ENCODE results near the gene SHMT2.
A peak's percentile ranks its signal among the peaks of the same experiment; 100 is the strongest.

The SHMT2 gene

DNA sequence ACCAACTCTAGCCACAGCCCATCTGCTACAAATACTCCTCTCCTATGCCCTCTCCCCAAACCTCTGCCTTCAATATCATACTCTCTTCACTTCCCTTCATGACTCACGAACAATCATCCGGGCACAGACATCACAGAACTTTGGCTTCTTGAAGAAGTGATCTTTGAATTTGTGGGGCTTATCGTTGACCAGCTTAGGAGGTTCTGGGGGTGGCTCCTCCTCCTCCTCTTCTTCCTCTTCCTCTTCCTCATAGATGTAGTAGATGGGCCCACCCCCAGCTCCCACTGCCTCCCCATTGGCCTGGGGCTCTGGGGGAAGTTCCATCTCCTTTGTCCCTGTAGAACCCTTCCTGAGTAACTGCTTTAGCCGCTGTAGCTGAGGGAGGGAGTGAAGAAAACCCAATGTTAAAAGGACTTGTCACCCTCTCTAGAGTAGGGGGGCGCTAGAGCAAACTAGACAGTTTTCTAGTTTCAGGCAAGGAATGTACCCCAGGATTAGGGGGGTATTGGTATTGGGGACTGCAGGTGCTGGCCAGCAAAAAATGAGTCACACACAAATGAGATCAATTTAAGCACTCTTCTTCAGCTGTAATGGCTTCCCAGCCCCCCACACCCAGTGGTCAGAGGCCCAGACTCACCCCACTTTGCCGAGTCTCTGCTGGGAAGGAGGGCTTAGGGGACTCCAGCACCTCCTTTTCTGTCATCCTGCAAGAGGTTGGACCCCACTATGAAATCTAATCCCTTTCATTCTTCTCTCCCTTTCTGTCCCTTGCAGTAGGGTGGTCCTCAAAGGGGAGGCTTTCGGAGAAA is 19.6 kb downstream of the SHMT2 start:
- H3K9me3 ChIP-seq (ENCODE audit: control insufficient read depth, low read length): no peaks in the 10 kb centered on the region
- H3K4me1 ChIP-seq (ENCODE audit: control insufficient read depth, insufficient read depth, low read length): no peaks in the 10 kb centered on the region
- H3K4me3 ChIP-seq (ENCODE audit: insufficient read depth, low read depth, low read length): no peak overlapping the region
- H3K27me3 ChIP-seq (ENCODE audit: control insufficient read depth, insufficient read depth, low read length, poor library complexity, severe bottlenecking): peaks cover 6% of the 10 kb centered on the region
- no peaks in the 10 kb centered on the region for H3K36me3 ChIP-seq (ENCODE audit: control insufficient read depth, insufficient read depth, low read length)
- H3K27ac ChIP-seq (ENCODE audit: insufficient read depth, low read depth, low read length, poor library complexity, severe bottlenecking): no peak overlapping the region
- 89 to 93% methylated on average over 7 of the region's 7 CpGs for WGBS, 2 experiments

DNA sequence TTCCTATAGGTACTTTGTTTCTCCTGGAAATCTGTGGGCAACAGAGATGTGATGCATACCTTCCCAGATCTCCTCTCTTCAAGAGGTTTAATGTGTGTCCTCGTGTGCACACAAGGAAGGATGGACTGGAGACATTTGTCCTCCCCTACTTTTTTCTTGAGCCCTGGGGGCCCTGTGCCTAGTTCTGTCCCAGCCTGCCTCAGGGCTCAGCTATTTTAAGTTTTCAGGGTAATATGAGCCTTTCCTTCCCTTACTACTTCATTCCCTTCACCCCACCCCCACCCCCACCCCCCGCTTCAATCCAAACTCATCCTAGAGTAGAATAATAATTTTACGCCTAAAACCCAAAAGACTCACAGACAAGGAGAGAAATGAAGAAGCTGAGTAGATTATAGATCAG is 21.0 kb downstream of the SHMT2 start:
- WGBS, 2 experiments: 93 to 95% methylated on average over 1 to 2 of the region's 3 CpGs
- Histone ChIP-seq H3K9me3 (ENCODE audit: control insufficient read depth, low read length) (no peaks in the 10 kb centered on the region), H3K27me3 (ENCODE audit: control insufficient read depth, insufficient read depth, low read length, poor library complexity, severe bottlenecking) (no peaks in the 10 kb centered on the region), H3K4me1 (ENCODE audit: control insufficient read depth, insufficient read depth, low read length) (no peaks in the 10 kb centered on the region), H3K36me3 (ENCODE audit: control insufficient read depth, insufficient read depth, low read length) (no peaks in the 10 kb centered on the region), H3K27ac (ENCODE audit: insufficient read depth, low read depth, low read length, poor library complexity, severe bottlenecking) (no peak overlapping the region), H3K4me3 (ENCODE audit: insufficient read depth, low read depth, low read length) (no peak overlapping the region)

DNA sequence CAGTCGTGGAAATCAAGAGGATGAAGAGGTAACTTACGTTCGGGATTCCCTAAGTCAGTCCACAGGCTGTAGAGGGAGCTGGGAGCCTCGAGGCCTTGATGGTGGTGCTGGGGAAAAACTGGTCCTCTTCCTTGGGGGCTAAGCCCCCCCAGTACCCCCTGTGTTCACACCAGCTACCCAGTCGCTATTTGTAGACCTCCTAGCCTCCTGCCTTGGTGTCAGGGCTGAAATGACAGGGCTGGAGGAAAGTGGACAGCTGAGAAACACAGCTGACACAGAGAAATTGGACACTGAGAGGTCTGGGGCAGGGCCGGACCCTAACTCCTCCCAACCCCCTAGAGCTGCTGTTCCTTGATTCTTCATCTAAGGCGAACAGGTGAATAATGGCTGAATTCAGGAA is 21.4 kb downstream of the SHMT2 start, which contains the start of gene STAC3:
STAC3 (minus strand) TSS at position 232 of the 400 bp plus-strand sequence. CDS start 1,551 bp downstream, outside the sequence.
- H3K27ac ChIP-seq (ENCODE audit: insufficient read depth, low read depth, low read length, poor library complexity, severe bottlenecking): no peak within 1 kb of the TSS

DNA sequence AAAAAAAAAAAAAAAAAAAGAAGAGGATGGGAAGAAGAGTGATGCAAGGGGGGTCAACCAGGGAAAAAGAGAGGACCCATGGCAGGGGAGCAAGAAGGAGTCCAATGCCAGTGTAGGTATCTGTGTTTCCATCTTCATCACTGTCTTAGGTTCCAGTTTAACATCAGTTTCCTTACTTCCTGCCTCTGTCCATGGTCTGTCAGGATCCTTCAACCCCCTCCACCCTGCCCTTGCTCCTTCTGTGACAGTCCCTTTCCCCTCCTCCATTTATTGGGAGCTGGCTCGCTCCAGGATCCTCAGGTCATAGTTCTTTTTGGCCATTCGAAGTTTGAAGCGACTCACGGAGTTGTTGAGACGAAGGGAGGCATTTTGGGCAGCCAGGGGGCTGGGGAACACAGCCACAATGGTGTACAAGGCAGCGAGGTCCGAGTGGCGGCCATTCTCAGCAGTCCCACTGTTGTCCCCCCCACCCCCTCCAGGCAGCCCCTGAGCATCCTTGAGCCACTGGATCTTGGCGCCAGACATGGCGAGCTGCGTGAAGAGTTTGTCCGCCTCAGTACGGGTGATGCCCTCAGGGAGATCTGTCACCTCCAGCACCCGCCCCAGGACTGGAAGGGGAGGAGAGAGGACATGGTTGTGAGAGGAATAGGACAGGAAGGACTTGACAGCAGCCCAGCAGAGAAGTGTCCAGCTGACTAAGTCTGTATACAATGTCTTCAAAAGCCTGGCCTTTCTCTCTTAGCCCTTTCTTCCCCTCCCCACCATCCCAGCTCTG is 25.2 kb downstream of the SHMT2 start:
- H3K4me1 ChIP-seq (ENCODE audit: control insufficient read depth, insufficient read depth, low read length): no peaks in the 10 kb centered on the region
- H3K27me3 ChIP-seq (ENCODE audit: control insufficient read depth, insufficient read depth, low read length, poor library complexity, severe bottlenecking): no peaks in the 10 kb centered on the region
- no peak overlapping the region for H3K27ac ChIP-seq (ENCODE audit: insufficient read depth, low read depth, low read length, poor library complexity, severe bottlenecking)
- H3K4me3 ChIP-seq (ENCODE audit: insufficient read depth, low read depth, low read length): no peak overlapping the region
- H3K36me3 ChIP-seq (ENCODE audit: control insufficient read depth, insufficient read depth, low read length): peaks cover 27% of the 10 kb centered on the region
- H3K9me3 ChIP-seq (ENCODE audit: control insufficient read depth, low read length): no peaks in the 10 kb centered on the region
- 96 to 97% methylated on average over 14 of the region's 14 CpGs for WGBS, 2 experiments

More for the DNA sequence above, 21.4 kb downstream of the SHMT2 start, which contains the start of gene STAC3:
- Histone ChIP-seq H3K4me3 (ENCODE audit: insufficient read depth, low read depth, low read length) (no peak within 1 kb of the TSS), H3K4me1 (ENCODE audit: control insufficient read depth, insufficient read depth, low read length) (no peaks in the 10 kb centered on the region), H3K36me3 (ENCODE audit: control insufficient read depth, insufficient read depth, low read length) (peaks cover 4% of the 10 kb centered on the region), H3K9me3 (ENCODE audit: control insufficient read depth, low read length) (no peaks in the 10 kb centered on the region), H3K27me3 (ENCODE audit: control insufficient read depth, insufficient read depth, low read length, poor library complexity, severe bottlenecking) (no peaks in the 10 kb centered on the region)
- 61 to 65% methylated on average over 7 of the region's 7 CpGs for WGBS, 2 experiments

DNA sequence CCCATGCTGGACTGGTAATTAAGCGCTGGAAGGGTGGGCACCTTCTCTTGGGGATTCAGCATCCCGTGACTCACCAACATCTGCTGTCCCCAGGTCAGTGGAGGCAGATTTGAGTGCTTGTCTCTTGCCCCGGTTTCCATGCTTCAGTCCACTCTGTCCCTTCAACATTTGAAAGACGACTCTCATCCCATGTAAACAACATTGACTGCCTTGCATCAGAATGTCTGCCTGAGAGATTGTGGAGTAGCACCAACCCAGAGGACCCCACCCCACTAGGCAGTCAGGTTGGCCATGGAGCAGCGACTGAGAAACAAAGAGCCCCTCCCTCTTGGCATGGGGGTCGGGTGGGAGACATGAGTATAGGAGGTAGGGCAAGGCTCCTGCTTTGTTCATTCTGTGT is 26.4 kb downstream of the SHMT2 start:
- Histone ChIP-seq H3K27ac (ENCODE audit: insufficient read depth, low read depth, low read length, poor library complexity, severe bottlenecking) (no peak overlapping the region), H3K4me3 (ENCODE audit: insufficient read depth, low read depth, low read length) (no peak overlapping the region)
- 95 to 97% methylated on average over 6 of the region's 6 CpGs for WGBS, 2 experiments

DNA sequence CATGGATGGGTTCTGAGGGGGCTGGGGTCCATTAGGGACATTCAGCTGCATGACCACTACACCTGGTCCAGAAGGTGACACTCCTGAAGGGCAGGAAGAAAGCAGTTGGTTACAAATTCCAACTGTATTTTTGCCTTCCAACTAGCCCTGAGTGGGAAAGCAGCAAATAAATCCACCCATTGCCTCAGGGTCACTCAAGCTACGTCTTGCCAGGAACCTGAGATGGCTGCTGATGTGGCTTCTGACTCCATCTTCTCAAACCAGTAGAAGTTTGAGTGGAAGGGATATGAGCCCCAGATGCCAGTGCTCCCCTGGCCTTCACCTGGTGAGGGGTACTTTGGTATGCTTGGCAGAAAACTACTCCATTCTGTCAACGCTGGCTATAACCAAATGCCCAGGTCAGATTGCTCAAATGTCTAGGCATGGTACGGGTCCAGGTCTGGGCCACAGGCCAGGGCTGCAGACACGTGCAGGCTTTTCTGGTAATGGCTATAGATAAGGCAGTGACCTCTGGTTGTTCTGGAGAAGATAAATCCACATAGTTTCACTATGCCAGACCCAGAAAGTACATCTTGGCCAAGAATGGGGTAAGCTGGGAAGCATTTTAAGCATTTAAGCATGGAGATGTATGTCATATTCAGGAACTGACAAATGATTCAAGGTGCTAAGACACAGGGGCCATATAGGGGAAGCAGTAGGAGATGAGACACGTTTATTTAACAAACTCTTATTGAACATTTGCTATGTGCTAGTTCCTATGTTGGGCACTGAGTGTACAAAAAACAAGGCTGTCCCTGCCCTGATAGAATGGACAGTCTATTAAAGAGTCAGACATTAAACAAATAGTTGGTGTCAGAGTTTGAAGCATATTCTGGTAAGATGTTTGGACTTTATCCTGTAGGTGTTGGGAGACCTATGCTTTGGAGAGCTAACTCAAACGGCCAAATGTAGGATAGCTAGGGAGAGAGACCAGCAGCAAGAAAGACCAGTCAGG is 29.8 kb downstream of the SHMT2 start:
- peaks cover 27% of the 10 kb centered on the region for H3K4me1 ChIP-seq (ENCODE audit: control insufficient read depth, insufficient read depth, low read length)

More for the DNA sequence above, 26.4 kb downstream of the SHMT2 start:
- H3K4me1 ChIP-seq (ENCODE audit: control insufficient read depth, insufficient read depth, low read length): peaks cover 7% of the 10 kb centered on the region
- H3K27me3 ChIP-seq (ENCODE audit: control insufficient read depth, insufficient read depth, low read length, poor library complexity, severe bottlenecking): no peaks in the 10 kb centered on the region
- H3K36me3 ChIP-seq (ENCODE audit: control insufficient read depth, insufficient read depth, low read length): peaks cover 27% of the 10 kb centered on the region
- no peaks in the 10 kb centered on the region for H3K9me3 ChIP-seq (ENCODE audit: control insufficient read depth, low read length)

GRCh38 chr12:57260366-57260765 is 30.9 kb downstream of the SHMT2 start:
- H3K9me3 ChIP-seq (ENCODE audit: control insufficient read depth, low read length): no peaks in the 10 kb centered on the region
- H3K4me3 ChIP-seq (ENCODE audit: insufficient read depth, low read depth, low read length): no peak overlapping the region
- peaks cover 29% of the 10 kb centered on the region for H3K36me3 ChIP-seq (ENCODE audit: control insufficient read depth, insufficient read depth, low read length)
- 71 to 72% methylated on average over 4 of the region's 4 CpGs for WGBS, 2 experiments
- H3K4me1 ChIP-seq (ENCODE audit: control insufficient read depth, insufficient read depth, low read length): peaks cover 27% of the 10 kb centered on the region
- no peak overlapping the region for H3K27ac ChIP-seq (ENCODE audit: insufficient read depth, low read depth, low read length, poor library complexity, severe bottlenecking)
- no peaks in the 10 kb centered on the region for H3K27me3 ChIP-seq (ENCODE audit: control insufficient read depth, insufficient read depth, low read length, poor library complexity, severe bottlenecking)

More for the DNA sequence above, 29.8 kb downstream of the SHMT2 start:
- no peak overlapping the region for H3K27ac ChIP-seq (ENCODE audit: insufficient read depth, low read depth, low read length, poor library complexity, severe bottlenecking)
- H3K9me3 ChIP-seq (ENCODE audit: control insufficient read depth, low read length): no peaks in the 10 kb centered on the region
- 89 to 92% methylated on average over 6 of the region's 6 CpGs for WGBS, 2 experiments
- H3K27me3 ChIP-seq (ENCODE audit: control insufficient read depth, insufficient read depth, low read length, poor library complexity, severe bottlenecking): no peaks in the 10 kb centered on the region
- H3K4me3 ChIP-seq (ENCODE audit: insufficient read depth, low read depth, low read length): no peak overlapping the region
- peaks cover 27% of the 10 kb centered on the region for H3K36me3 ChIP-seq (ENCODE audit: control insufficient read depth, insufficient read depth, low read length)

- WGBS, 2 experiments: 0% methylated on average over 1 of the region's 2 CpGs
- H3K27ac ChIP-seq (ENCODE audit: insufficient read depth, low read depth, low read length, poor library complexity, severe bottlenecking): no peak overlapping the region
Measured at GRCh38 chr12:57261428-57261865, 31.9 kb downstream of the SHMT2 start.

DNA sequence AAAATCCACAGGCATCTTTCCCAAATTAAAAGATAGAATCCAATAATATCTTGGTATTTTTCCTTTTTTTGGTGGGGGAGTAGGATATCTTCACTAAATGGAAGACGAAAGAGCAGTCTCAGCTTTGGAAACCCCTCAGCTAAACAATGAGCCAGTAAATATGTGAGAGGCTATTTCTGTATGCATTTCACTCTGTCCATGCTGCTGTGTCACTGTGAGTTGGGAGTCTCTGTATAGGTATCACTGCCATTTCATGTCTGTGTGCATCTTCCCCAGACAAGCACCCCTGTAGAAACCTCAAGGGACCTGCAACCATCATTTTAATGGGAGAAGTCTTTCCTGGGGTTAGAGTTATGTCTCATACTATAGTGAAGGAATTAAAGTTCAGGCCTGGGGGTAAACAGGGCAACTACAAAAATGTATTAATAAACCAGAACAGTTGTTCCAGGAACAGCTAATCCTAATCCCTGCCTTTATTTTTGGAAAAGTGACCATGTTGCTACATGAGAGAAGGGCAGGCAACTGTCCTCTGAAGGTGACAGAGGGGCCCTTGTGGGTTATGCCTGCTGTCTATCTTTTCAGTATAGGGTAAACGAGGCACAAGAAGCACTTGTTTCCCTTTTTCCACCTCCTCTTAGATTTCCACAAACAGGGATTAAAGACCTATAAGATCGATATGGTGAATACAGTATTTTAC is 32.8 kb downstream of the SHMT2 start:
- Histone ChIP-seq H3K9me3 (ENCODE audit: control insufficient read depth, low read length) (no peaks in the 10 kb centered on the region), H3K27ac (ENCODE audit: insufficient read depth, low read depth, low read length, poor library complexity, severe bottlenecking) (peak overlapping the region; percentile 33), H3K4me1 (ENCODE audit: control insufficient read depth, insufficient read depth, low read length) (peaks cover 27% of the 10 kb centered on the region), H3K4me3 (ENCODE audit: insufficient read depth, low read depth, low read length) (no peak overlapping the region), H3K27me3 (ENCODE audit: control insufficient read depth, insufficient read depth, low read length, poor library complexity, severe bottlenecking) (no peaks in the 10 kb centered on the region), H3K36me3 (ENCODE audit: control insufficient read depth, insufficient read depth, low read length) (peaks cover 19% of the 10 kb centered on the region)
- 93% methylated on average over 2 to 3 of the region's 3 CpGs for WGBS, 2 experiments

More at GRCh38 chr12:57261428-57261865, 31.9 kb downstream of the SHMT2 start:
- H3K4me3 ChIP-seq (ENCODE audit: insufficient read depth, low read depth, low read length): no peak overlapping the region
- H3K36me3 ChIP-seq (ENCODE audit: control insufficient read depth, insufficient read depth, low read length): peaks cover 20% of the 10 kb centered on the region
- no peaks in the 10 kb centered on the region for H3K27me3 ChIP-seq (ENCODE audit: control insufficient read depth, insufficient read depth, low read length, poor library complexity, severe bottlenecking)
- H3K9me3 ChIP-seq (ENCODE audit: control insufficient read depth, low read length): no peaks in the 10 kb centered on the region
- peaks cover 27% of the 10 kb centered on the region for H3K4me1 ChIP-seq (ENCODE audit: control insufficient read depth, insufficient read depth, low read length)
